H1 (cell line): ENCODE data around the gene CD81. TPM values are rescaled to one million over a fixed set of nuclear protein-coding genes. Genes with fewer than 3 reads are reported as not detected.

Experiments
- CTCF ChIA-PET: fragments of 300-600 bp; sonication (Branson Sonifier 250); formaldehyde crosslinking; loops from one replicate; lab custom pipeline; 2021; ENCODE audit not compliant: partially characterized antibody; lab: Charles Lee
- POLR2A ChIA-PET: fragments of 300-600 bp; sonication (Branson Sonifier 250); formaldehyde crosslinking; loops from one replicate; lab custom pipeline; 2021; ENCODE audit warnings: inconsistent platforms; ENCODE audit not compliant: partially characterized antibody; lab: Charles Lee
- DNase-seq, 2 experiments: peaks; one replicate each; pipeline versions ENCODE4 v3.0.0 to v3.0.0-alpha.2; 2010 to 2022; ENCODE audit warnings: low spot score in 2 of 2, low read depth in 1 of 2, mixed read lengths in 1 of 2
- FAIRE-seq: peaks from 2 replicates; lab custom pipeline; 2011; peaks lifted over from hg19 to GRCh38; lab: Jason Lieb, UNC
- H2AFZ ChIP-seq: 2 replicates; pipeline ENCODE4 v1.8.1; 2012; ENCODE audit warnings: low read length, inconsistent platforms
- H2AK5ac ChIP-seq: 2 replicates; pipeline ENCODE4 v1.6.1; 2013; ENCODE audit warnings: low read depth, low read length
- H2BK120ac ChIP-seq: replicated peaks from 2 replicates; pipeline ENCODE3; 2013; ENCODE audit warnings: low read depth, low read length, inconsistent platforms
- H2BK12ac ChIP-seq: 2 replicates; pipeline ENCODE4 v1.6.1; 2013; ENCODE audit warnings: low read depth, low read length
- H2BK15ac ChIP-seq: 2 replicates; pipeline ENCODE4 v1.6.1; 2013; ENCODE audit warnings: low read length
- H2BK20ac ChIP-seq: 2 replicates; pipeline ENCODE4 v1.6.1; 2013; ENCODE audit warnings: low read length
- H2BK5ac ChIP-seq: 2 replicates; pipeline ENCODE4 v1.6.1; 2013; ENCODE audit warnings: low read depth, low read length
- H3K14ac ChIP-seq: 2 replicates; pipeline ENCODE4 v1.6.1; 2013; ENCODE audit warnings: inconsistent platforms; ENCODE audit not compliant: insufficient read length
- H3K18ac ChIP-seq: 2 replicates; pipeline ENCODE4 v1.6.1; 2013; ENCODE audit warnings: low read length; ENCODE audit errors: extremely low read depth
- H3K23ac ChIP-seq: 2 replicates; pipeline ENCODE4 v1.6.1; 2013; ENCODE audit warnings: inconsistent platforms; ENCODE audit not compliant: insufficient read length
- H3K23me2 ChIP-seq: 2 replicates; pipeline ENCODE4 v1.6.1; 2013; ENCODE audit warnings: low read depth, low read length
- H3K27ac ChIP-seq: 2 replicates; pipeline ENCODE4 v1.6.1; 2011; ENCODE audit warnings: low read depth, low read length, inconsistent platforms
- H3K27me3 ChIP-seq, 4 experiments: replicated peaks in 1 of 4; 1 replicate in 1 of 4; 2 replicates in 3 of 4; pipeline versions ENCODE4 v1.6.1 to v1.8.1; 2011 to 2013; ENCODE audit warnings: low read length in 3 of 4, mild to moderate bottlenecking in 3 of 4, inconsistent platforms in 2 of 4, mixed read lengths in 2 of 4, moderate library complexity in 1 of 4; ENCODE audit not compliant: control insufficient read depth in 3 of 4, insufficient read depth in 3 of 4; ENCODE audit errors: extremely low read depth in 1 of 4
- H3K36me3 ChIP-seq, 4 experiments: 2 replicates each; pipeline versions ENCODE4 v1.6.1 to v1.8.1; 2011 to 2013; ENCODE audit warnings: mild to moderate bottlenecking in 4 of 4, low read length in 3 of 4, moderate library complexity in 2 of 4, control low read depth in 1 of 4, inconsistent platforms in 1 of 4; ENCODE audit not compliant: insufficient read depth in 4 of 4, control insufficient read depth in 2 of 4
- H3K4ac ChIP-seq: replicated peaks from 2 replicates; pipeline ENCODE3; 2013; ENCODE audit warnings: low read length, low read depth, mixed read lengths, inconsistent platforms; ENCODE audit not compliant: insufficient read length
- H3K4me1 ChIP-seq, 4 experiments: replicated peaks in 1 of 4; 1 replicate in 1 of 4; 2 replicates in 3 of 4; pipeline versions ENCODE4 v1.6.1 to v1.8.1; 2011 to 2013; ENCODE audit warnings: low read length in 3 of 4, inconsistent platforms in 2 of 4, mixed read lengths in 1 of 4; ENCODE audit not compliant: insufficient read depth in 4 of 4, control insufficient read depth in 3 of 4
- H3K4me2 ChIP-seq, 2 experiments: 2 replicates each; pipeline versions ENCODE4 v1.6.1 to v1.8.1; 2011 to 2013; ENCODE audit warnings: low read depth in 2 of 2, low read length in 2 of 2, control low read depth in 1 of 2, inconsistent platforms in 1 of 2, mild to moderate bottlenecking in 1 of 2; ENCODE audit not compliant: insufficient read depth in 1 of 2
- H3K4me3 ChIP-seq, 4 experiments: fragments of 200-600, 300-600 bp in 1 of 4; sonication (generic), shearing (Covaris generic), sonication (Bioruptor Twin) in 1 of 4; 2 replicates each; pipeline versions ENCODE4 v1.5.1 to v1.8.1; 2011 to 2016; ENCODE audit warnings: low read length in 4 of 4, low read depth in 3 of 4, control low read depth in 2 of 4, inconsistent platforms in 2 of 4, mild to moderate bottlenecking in 2 of 4, mixed read lengths in 1 of 4, moderate library complexity in 1 of 4; ENCODE audit not compliant: insufficient read depth in 2 of 4; ENCODE audit errors: extremely low read depth in 1 of 4
- H3K56ac ChIP-seq: replicated peaks from 2 replicates; pipeline ENCODE3; 2013; ENCODE audit warnings: low read depth, mild to moderate bottlenecking, mixed read lengths, low read length, inconsistent platforms; ENCODE audit not compliant: insufficient read length
- H3K79me1 ChIP-seq: 2 replicates; pipeline ENCODE4 v1.6.1; 2013; ENCODE audit warnings: low read depth, low read length, control low read depth
- H3K79me2 ChIP-seq, 2 experiments: 2 replicates each; pipeline versions ENCODE4 v1.6.1 to v1.8.1; 2012 to 2013; ENCODE audit warnings: low read length in 2 of 2, mild to moderate bottlenecking in 2 of 2, inconsistent platforms in 1 of 2; ENCODE audit not compliant: insufficient read depth in 2 of 2, control insufficient read depth in 1 of 2
- H3K9ac ChIP-seq, 4 experiments: replicated peaks in 1 of 4; 1 replicate in 1 of 4; 2 replicates in 3 of 4; pipeline versions ENCODE4 v1.6.1 to v1.8.1; 2011 to 2013; ENCODE audit warnings: low read depth in 3 of 4, low read length in 3 of 4, control low read depth in 2 of 4, mild to moderate bottlenecking in 2 of 4, moderate library complexity in 2 of 4, inconsistent platforms in 1 of 4; ENCODE audit errors: extremely low read depth in 1 of 4
- H3K9me3 ChIP-seq, 2 experiments: 2 replicates each; pipeline versions ENCODE4 v1.6.1 to v1.8.1; 2012 to 2013; ENCODE audit warnings: mild to moderate bottlenecking in 2 of 2, moderate library complexity in 2 of 2, control low read depth in 1 of 2, inconsistent platforms in 1 of 2, low read depth in 1 of 2, low read length in 1 of 2, mixed read lengths in 1 of 2; ENCODE audit not compliant: insufficient read depth in 2 of 2
- H4K20me1 ChIP-seq, 2 experiments: replicated peaks in 1 of 2; 2 replicates each; pipeline versions ENCODE3 to v1.8.1; 2011 to 2013; ENCODE audit warnings: inconsistent platforms in 2 of 2, low read length in 2 of 2, mild to moderate bottlenecking in 1 of 2; ENCODE audit not compliant: insufficient read depth in 2 of 2, control insufficient read depth in 1 of 2
- H4K5ac ChIP-seq: 2 replicates; pipeline ENCODE4 v1.6.1; 2013; ENCODE audit warnings: low read length, low read depth, mixed read lengths, inconsistent platforms; ENCODE audit not compliant: insufficient read length
- H4K8ac ChIP-seq: 2 replicates; pipeline ENCODE4 v1.8.0; 2013; ENCODE audit warnings: mild to moderate bottlenecking, moderate library complexity, low read length, inconsistent platforms; ENCODE audit not compliant: insufficient read depth; ENCODE audit errors: extremely low read depth
- H4K91ac ChIP-seq: replicated peaks from 2 replicates; pipeline ENCODE3; 2013; ENCODE audit warnings: low read length, mixed read lengths, inconsistent platforms; ENCODE audit not compliant: insufficient read length
- CHD1 ChIP-seq: IDR thresholded peaks from 2 replicates; pipeline ENCODE4 v1.6.1; 2012; ENCODE audit warnings: low read depth, low read length, improper control_type of control experiment
- MAFK ChIP-seq: IDR thresholded peaks from 2 replicates; pipeline ENCODE4 v1.6.1; 2012; ENCODE audit warnings: low read depth, mild to moderate bottlenecking, improper control_type of control experiment, low read length
- RFX5 ChIP-seq: IDR thresholded peaks from 2 replicates; pipeline ENCODE4 v1.6.1; 2011; ENCODE audit warnings: low read depth, low read length, improper control_type of control experiment, borderline replicate concordance
- TEAD4 ChIP-seq: IDR thresholded peaks from 2 replicates; pipeline ENCODE4 v1.6.1; 2012; ENCODE audit warnings: low read depth, low read length, inconsistent platforms, mixed read lengths
- WGBS, 2 experiments: shearing (Covaris generic) in 1 of 2; methylation state at CpG; one replicate each; pipeline versions ENCODE4 v1.1.6 to v1.1.7; 2013 to 2015; ENCODE audit warnings: low lambda C conversion rate in 2 of 2, mixed read lengths in 2 of 2, inconsistent platforms in 1 of 2, low coverage in 1 of 2, missing lambda C conversion rate in 1 of 2; ENCODE audit not compliant: insufficient replicate concordance in 2 of 2, insufficient coverage in 1 of 2, insufficient read length in 1 of 2; ENCODE audit errors: extremely low coverage in 1 of 2, missing lambda C conversion rate in 1 of 2; 5-methylcytosine and 5-hydroxymethylcytosine counted together
- polyA plus RNA-seq, 7 experiments: library from polyadenylated mRNA; depleted of rRNA in 3 of 7; stranded (reverse) in 5 of 7; unstranded in 2 of 7; fragments of >200 nt in 5 of 7; fragments of 200-250 nt in 2 of 7; gene quantifications; 1 replicate in 5 of 7; 2 replicates in 1 of 7; 4 replicates in 1 of 7; pipeline versions ENCODE4 v1.2.1 to v1.2.3, GENCODE V29; 2011 to 2013; ENCODE audit warnings: missing spikeins in 2 of 7, mixed read lengths in 2 of 7
- total RNA-seq: library from RNA; stranded (reverse); fragmentation: NEBNext Ultra II Directional; extraction: Animal tissue kit (Norgen Biotek cat#: 25700); gene quantifications from 2 replicates; pipeline ENCODE4 v1.2.1, GENCODE V29; 2021
- TF ChIP-seq, protein P1 (sequence below): IDR thresholded peaks from 2 replicates; pipeline ENCODE4 v1.6.1; 2012; ENCODE audit warnings: inconsistent platforms

CD81 gene
- total and polyA plus RNA-seq, 2 of the 8 experiments (the other 6 are each of a cell fraction or from before 2014, with no cell fraction given): 238 to 309 TPM

GRCh38 chr11:2398664-2399355, 21.7 kb downstream of the CD81 start:
- Histone ChIP-seq H2BK15ac (no peak overlapping the region), H3K9ac (no peak overlapping the region), H3K4me2 (peak overlapping the region; percentile 47 to 86; a peak in 3 of 4 replicates), H3K27me3 (no peaks in the 10 kb centered on the region), H2BK120ac (no peak overlapping the region), H3K14ac (no peak overlapping the region), H4K5ac (no peak overlapping the region)
- POLR2A ChIA-PET: interaction anchor here (0.9 to 5.0 kb wide), 6 partner anchors 11 to 93 kb away, joined by 3 to 42 read pairs (median 12); partner anchors contain the start of gene CD81
- 73% methylated on average over 5 of the region's 7 CpGs; no CpG with 5 or more reads in 1 of the 2 experiments for WGBS, 2 experiments
- no peak for TF ChIP-seq RFX5
- TF ChIP-seq, protein P1, sequence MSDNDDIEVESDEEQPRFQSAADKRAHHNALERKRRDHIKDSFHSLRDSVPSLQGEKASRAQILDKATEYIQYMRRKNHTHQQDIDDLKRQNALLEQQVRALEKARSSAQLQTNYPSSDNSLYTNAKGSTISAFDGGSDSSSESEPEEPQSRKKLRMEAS: no peak
- TF ChIP-seq TEAD4: no peak
- TF ChIP-seq CHD1: no peak
- no peak for TF ChIP-seq MAFK
- TF ChIP-seq, all 59 proteins: peak for 0
- CTCF ChIA-PET: interaction anchor here (1.0 to 14.1 kb wide), 6 partner anchors 8 to 94 kb away, joined by 3 to 196 read pairs (median 28); no protein-coding TSS in a partner anchor
- Histone ChIP-seq H2AFZ (no peak overlapping the region), H3K4me1 (peaks cover 0 to 17% (median 6%) of the 10 kb centered on the region in 4 experiments; a peak in 5 of 7 replicates), H3K23me2 (peaks cover 12% of the 10 kb centered on the region), H4K20me1 (peaks cover 7 to 11% of the 10 kb centered on the region in 2 experiments), H2BK20ac (no peak overlapping the region), H3K4me3 (peak overlapping the region in 3 of 4 experiments; percentile 64 to 86 (median 71); a peak in 4 of 8 replicates), H2BK5ac (no peak overlapping the region), H4K8ac (peak overlapping the region; percentile 77), H4K91ac (no peak overlapping the region), H2BK12ac (no peak overlapping the region), H2AK5ac (no peak overlapping the region), H3K36me3 (peaks cover 4 to 32% (median 10%) of the 10 kb centered on the region in 4 experiments; a peak in 5 of 8 replicates), H3K23ac (no peak overlapping the region), H3K18ac (no peak overlapping the region), H3K9me3 (no peaks in the 10 kb centered on the region), H3K79me2 (peaks cover 0 to 14% of the 10 kb centered on the region in 2 experiments; a peak in 3 of 4 replicates), H3K27ac (no peak overlapping the region), H3K56ac (no peak overlapping the region), H3K79me1 (no peaks in the 10 kb centered on the region; the same call in 1 of the 2 replicates), H3K4ac (no peak overlapping the region)
- FAIRE-seq: no peak
- no peak for DNase-seq
